IPS-NIHi7 (cell line): ENCODE data around the gene PERCC1.
A peak's percentile ranks its signal among the peaks of the same experiment; 100 is the strongest.
"Not testable (repeated sequence)": the region's sequence is repeated elsewhere in the genome, so short reads cannot be mapped to it uniquely, and the experiment has no call there.

Experiments
- DNase-seq: peaks from one replicate; pipeline ENCODE4 v3.0.0; 2012; ENCODE audit warnings: mixed read lengths; ENCODE audit errors: extremely low spot score

PERCC1 gene

DNA sequence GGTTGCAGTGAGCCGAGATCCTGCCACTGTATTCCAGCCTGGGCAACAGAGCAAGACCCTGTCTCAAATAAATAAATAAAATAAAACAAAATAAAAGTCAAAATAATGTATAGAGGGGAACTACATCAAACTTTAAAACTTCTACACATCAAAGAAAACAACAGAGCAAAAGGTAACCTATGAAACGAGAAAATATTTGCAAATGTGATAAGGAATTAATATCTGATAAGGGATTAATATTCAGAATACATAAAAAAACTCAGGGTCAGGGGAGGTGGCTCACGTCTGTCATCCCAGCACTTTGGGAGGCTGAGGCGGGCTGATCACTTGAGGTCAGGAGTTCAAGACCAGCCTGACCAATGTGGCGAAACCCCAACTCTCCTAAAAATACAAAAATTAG, 38.3 kb downstream of the PERCC1 start:
- not testable (repeated sequence) for DNase-seq

DNA sequence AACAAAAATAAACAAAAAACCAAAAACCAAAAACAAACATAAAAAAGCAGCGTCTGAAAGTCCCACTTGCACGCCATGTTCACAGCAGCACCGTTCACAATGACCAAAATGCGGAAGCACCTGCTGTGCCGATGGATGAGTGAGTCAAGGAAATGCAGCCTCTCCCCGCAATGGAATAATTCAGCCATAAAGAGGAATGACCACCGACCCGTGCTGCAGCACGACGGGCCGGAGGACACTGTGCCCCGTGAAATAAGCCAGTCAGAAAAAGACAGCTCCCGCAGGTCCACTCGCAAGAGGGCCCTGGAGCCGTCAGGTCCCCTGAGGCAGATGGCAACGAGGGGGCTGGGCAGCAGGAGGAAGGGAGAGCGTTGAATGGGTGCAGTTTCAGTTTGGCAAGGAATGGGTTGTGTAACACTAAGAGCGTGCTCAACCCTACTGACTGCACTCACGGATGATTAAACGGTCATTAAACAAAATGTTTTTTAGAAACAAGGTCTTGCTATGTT, 38.9 kb downstream of the PERCC1 start:
- no peak for DNase-seq

DNA sequence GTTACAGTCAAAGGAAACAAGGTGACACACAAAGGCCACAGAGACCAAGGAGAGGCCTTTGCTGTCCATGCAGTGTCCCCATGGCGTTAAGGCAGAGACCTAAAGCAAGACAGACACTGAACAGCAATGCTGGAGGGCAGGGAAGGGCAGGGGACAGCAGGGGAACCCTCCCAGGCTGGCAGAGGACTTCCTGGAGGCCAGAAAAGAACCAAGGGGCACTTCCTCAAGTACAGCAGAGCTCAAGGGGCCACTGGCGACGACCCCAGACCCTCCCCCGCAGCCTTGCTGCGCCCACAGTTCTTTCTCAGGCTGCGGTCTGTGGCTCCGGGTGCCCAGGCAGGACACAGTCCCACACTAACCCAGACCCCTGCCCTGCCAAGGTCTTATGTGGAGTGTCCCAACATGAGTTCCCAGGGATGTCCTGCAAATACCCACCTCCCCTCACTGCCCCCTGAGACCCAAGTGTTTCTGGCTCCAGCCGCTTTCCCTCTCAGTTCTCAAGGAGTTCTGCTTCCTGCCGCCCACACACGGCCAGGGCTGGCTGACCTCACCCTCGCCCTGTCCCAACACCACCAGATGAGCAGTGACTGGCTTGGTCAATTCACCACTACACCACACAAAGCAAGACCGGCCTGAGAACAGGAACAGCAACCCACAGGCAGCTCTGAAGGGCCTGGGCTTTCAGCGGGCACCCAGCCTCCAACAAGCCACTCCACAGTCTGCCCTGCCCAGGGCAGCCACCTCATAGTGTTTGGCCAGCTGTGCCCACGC, 39.8 kb downstream of the PERCC1 start:
- DNase-seq, result no peak

DNA sequence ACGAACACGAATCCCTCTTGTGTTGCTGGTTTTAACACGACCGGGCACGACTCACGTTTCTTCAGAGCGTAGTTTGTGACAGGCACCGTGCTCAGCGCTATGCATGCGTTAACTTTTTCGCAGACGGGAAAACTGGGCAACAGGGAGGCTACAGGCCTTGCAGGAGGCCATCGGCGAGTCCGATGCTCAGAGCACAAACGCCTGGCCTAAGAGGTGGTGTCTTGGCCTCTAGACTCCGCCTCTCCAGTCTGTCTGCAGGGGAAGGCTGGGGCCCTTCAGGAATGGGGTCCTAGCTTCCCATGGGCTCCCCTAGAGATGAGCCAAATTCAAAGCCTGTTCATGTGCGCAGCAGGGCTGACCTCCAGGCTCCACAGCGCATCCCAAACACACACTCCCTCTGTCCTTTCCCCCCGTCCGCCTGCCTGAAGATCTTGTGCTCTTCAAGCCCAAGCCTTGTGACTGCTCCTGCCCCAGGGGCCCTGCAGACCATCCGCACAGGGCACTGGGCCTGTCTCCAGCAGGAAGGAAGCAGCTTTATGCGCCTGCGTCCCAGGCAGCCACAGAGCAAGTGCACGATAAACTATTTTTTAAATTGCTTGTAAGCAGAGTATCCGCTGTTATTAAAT, 40.8 kb downstream of the PERCC1 start:
- no peak for DNase-seq

DNA sequence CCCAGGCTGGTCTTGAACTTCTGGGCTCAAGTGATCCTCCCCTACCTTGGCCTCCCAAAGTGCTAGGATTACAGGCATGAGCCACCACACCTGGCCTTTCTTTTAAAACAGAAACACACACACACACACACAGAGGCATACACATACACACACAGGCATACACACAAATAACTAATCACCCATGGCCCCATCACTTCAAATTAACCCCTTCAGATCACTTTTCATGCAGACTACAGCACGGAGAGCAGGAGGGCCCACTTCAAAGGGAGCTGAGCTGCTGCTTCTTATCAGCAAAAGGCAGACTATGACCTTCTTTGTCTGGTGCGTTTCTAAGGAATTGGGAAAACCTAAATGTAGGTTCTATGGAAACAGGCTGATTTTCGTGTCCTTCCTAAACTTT, 42.1 kb downstream of the PERCC1 start:
- DNase-seq, result no peak

DNA sequence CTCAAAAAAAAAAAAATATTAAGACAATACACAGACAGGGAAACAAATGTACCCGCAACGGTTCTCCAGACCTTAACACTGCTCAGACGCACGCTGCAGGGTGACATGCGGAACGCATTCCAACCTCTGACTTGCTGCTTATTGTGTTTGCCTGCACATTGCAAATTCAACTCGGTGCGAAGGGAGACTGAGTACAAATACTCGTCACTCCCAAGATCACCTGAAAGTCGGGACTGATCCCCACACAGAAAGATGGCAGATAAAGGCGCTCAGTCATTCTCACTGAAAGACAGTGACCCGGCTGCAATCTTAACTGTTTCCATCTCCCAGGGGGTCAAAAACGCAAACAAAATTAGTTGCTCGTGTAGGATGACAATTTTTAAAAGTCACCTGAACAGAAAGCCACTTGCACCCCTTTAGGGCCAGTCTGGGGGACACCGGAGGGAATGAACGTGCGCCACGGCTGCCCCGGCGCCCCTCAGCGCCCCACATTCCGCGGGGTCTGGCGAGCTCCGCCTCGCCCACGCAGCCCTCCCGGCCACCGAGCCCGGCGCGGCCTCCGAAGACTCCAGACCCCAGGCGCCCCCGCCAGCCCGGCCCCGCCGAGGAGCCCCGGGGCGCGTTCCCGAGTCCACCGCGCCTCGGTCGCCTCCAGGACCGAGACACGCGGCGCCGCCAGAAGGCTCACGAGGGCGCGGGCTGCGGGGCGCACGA, 43.4 kb downstream of the PERCC1 start:
- DNase-seq, result peak; percentile 48

DNA sequence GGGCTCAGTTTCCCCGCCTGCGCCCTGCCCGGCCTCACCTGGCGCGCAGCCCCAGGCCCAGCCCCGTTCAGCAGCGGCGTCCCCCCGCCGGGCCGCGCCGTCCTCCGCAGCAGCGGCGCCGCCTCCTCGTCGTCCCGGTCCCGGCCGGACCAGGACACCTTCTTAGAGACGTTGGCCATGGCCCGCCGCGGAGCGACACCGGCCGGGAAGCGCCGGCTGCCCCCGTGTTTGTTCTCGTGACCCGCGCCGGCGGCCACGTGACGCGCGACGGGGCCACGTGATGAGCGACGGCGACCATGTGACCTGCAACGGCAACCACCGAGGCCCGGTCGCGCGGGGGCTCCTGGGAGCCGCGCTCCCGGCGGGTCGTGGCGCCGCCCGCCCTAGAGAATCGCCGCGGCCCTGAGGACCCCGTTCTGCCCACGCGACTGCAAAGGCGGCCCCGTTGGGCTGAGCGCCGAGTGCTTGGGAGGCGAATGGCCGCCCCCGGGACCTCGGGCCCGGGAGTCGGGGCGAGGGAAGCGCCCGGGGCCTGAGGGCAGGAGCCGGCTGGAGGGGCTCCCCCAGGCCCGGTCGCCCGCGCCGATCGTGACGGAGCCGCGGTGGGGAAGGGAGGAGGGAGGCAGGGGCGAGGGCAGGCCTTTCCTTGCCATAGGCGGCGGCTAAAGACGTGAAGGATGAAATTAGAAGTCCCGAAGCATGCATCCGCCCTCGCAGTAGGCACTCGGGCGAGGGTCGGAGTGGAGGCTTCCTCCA, 44.1 kb downstream of the PERCC1 start, which contains the start of gene CLCN7:
Gene CLCN7, minus strand, starts transcription at position 233 of the 756 bp plus-strand sequence. Its CDS starts 54 bp downstream, at position 179.
- peak; percentile 98 for DNase-seq

DNA sequence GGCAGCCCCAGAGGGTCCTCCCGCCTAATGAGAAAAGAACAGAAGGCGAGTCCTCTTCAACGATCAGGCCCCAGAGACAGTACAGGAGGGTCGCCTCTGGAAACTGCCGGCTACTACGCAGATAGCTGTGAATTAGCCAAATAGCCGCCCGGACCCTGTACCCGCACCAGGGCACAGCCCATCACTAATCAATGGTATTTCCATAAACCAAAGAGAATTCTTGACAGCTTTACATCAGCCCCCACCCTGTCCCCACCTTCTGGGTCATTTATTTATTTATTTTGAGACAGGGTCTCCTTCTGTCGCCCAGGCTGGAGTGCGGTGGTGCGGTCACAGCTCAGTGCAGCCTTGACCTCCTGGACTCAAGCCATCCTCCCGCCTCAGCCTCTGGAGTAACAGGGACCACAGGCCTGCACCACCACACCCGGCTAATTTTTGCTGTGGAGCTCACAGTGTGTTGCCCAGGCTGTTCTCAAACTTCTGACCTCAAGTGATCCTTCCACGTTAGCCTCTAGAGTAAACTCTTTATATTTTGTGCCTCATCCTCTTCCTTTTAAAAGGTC, 44.8 kb downstream of the PERCC1 start:
- no peak for DNase-seq

DNA sequence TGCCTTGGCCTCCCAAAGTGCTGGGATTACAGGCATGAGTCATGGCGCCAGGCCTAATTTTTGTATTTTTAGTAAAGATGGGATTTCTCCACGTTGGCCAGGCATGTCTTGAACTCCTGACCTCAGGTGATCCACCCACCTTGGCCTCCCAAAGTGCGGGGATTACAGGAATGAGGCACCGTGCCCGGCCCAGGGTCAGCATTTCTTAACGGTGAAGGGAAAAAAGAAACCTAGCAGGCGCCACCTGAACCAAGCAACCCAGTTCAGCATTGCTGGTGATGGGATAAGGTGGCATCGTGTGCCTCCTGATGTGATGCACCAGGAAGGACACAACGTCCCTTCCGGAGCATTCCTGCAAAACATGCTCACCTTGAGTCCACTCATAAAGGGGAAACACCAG, 46.2 kb downstream of the PERCC1 start:
- DNase-seq, result no peak

DNA sequence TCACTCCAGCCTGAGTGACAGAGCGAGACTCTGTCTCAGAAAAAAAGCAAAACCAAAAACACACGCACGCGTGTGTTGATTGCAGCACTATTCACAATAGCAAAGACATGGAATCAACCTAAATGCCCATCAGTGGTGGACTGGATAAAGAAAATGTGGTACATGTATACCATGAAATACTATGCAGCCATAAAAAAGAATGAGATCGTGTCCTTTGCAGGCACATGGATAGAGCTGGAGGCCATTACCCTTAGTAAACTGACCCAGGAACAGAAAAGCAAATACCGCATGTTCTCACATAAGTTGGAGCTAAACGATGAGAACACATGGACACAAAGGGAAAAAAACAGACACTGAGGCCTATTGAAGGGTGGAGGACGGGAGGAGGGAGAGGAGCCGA, 48.1 kb downstream of the PERCC1 start:
- not testable (repeated sequence) for DNase-seq

DNA sequence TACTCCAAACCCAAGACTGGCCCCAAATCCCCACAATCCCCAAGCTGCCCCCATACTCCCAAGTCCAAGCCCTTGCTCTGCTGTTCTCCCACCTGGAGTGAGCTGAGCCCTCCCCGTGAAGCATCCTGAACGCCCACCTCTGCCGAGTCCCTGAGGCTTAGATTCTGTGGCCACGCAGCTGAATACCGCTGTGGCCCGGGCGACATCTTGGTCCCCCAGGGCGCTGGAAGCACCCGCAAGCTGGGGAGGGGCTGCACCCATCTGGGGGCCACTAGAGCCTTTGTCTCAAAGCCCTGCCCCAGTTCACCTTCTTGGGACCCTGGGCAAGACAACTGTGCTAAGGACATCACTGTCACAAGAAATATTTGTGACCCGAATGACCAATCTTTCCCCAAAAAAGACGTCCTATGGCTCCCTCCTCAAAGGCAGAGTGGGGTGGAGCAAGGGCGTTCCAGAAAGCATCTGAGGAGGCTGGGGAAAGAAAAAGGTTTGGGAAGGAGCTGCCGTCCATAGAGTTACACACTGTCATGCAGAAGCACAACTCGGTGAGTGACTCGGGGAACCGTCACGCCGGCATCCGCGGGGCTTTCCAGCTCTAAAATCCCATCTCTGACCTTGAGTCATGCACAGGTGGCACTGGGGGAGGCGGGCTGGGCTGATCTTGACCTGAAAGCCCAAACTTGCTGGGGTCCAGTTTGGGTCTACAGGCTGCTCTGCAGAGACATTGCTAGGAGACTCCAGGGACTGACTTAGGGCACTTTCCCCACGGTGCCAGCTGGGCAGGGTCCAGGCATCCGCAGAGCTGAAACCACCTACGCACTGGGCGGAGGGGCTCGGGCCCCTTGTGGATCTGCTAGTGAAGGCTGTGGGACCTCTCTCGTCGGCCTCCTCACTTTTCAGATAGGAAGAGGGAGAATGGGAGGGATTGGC, 51.3 kb downstream of the PERCC1 start:
- no peak for DNase-seq
